ENCODE results near the gene RELA. TPM values are rescaled to one million over a fixed set of nuclear protein-coding genes. Genes with fewer than 3 reads are reported as not detected.

RELA gene
- total and polyA plus RNA-seq, 8 donors = 29.8 to 46.6 (median 35.4) TPM

DNA sequence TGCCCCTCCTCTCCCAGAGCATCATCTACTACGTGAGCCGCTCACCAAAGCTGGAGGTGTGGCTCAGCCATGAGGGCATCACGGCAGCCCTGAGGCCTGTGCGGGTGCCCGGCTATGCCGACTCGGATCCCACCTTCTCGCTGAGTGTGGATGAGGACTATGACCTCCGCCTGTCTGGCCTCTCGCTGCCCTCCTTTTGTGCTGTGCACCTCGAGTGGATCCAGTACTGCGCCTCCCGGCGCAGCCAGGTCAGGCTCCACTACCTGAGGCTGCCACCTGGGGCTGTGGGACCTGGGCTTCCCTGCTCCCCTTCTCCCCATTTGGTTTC, 28.6 kb downstream of the RELA start:
- Histone ChIP-seq H3K27ac (no peak overlapping the region), H3K4me3 (no peak overlapping the region), H3K4me1 (peaks cover 8 to 9% (median 9%) of the 10 kb centered on the region in 3 donors), H3K36me3 (peaks cover 3 to 38% (median 30%) of the 10 kb centered on the region in 3 donors), H3K9me3 (no peaks in the 10 kb centered on the region), H3K27me3 (no peaks in the 10 kb centered on the region)
- FAIRE-seq (no peak), DNase-seq (no peak), ATAC-seq (no peak)
- TF ChIP-seq, protein P1, sequence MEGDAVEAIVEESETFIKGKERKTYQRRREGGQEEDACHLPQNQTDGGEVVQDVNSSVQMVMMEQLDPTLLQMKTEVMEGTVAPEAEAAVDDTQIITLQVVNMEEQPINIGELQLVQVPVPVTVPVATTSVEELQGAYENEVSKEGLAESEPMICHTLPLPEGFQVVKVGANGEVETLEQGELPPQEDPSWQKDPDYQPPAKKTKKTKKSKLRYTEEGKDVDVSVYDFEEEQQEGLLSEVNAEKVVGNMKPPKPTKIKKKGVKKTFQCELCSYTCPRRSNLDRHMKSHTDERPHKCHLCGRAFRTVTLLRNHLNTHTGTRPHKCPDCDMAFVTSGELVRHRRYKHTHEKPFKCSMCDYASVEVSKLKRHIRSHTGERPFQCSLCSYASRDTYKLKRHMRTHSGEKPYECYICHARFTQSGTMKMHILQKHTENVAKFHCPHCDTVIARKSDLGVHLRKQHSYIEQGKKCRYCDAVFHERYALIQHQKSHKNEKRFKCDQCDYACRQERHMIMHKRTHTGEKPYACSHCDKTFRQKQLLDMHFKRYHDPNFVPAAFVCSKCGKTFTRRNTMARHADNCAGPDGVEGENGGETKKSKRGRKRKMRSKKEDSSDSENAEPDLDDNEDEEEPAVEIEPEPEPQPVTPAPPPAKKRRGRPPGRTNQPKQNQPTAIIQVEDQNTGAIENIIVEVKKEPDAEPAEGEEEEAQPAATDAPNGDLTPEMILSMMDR (IDR thresholded peaks at IDR 0.05) = no peak
- 90 to 91% methylated on average over 13 to 14 of the region's 14 CpGs for WGBS, 2 donors
- intact Hi-C loops (cut with DNase I) = no loop called here

DNA sequence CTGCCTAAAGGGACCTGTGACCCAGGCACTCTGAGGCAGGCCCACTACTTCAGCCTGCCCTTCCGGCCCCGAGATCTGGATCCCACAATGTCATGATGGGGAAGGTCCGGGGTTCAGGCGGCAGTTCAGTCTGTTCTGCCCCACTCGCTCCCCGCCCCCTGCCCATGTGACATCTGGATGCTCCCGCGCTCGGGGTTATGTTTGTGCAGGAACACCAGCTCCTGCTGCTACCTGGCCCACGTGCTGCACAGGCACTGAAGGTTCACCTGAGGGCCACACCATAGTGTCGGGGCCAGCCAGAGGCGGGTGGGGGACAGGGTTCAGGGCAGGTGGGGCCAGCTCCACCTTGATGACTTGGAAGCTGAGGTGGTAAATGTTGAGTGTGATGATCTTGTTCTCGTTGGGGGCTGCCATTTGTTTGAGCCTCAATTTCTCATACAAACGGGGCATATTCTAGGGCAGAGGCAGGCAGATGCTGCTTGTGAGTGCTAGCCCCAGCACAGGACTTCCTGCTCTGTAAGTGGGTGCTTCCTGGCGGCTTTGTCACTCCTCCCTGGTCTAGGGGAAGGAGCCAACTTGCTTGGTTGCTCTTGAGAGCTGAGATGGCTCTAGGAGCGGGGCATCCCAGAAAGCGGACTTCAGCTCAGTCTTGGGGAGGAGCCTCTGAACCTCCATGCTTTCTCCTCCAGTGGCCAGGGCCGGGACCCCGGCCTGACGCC, 29.2 kb downstream of the RELA start:
- Histone ChIP-seq H3K4me1 (peaks cover 8 to 9% (median 9%) of the 10 kb centered on the region in 3 donors), H3K27ac (no peak overlapping the region), H3K36me3 (peaks cover 3 to 41% (median 30%) of the 10 kb centered on the region in 3 donors), H3K9me3 (no peaks in the 10 kb centered on the region), H3K4me3 (no peak overlapping the region), H3K27me3 (no peaks in the 10 kb centered on the region)
- ATAC-seq = no peak
- peak in 1 of 6 donors; percentile 40 for DNase-seq
- intact Hi-C loops (cut with DNase I) = no loop called here
- WGBS, 2 donors = 78 to 81% methylated on average over 20 of the region's 20 CpGs
- no peak for FAIRE-seq
- TF ChIP-seq, protein P1 (IDR thresholded peaks at IDR 0.05) = no peak

DNA sequence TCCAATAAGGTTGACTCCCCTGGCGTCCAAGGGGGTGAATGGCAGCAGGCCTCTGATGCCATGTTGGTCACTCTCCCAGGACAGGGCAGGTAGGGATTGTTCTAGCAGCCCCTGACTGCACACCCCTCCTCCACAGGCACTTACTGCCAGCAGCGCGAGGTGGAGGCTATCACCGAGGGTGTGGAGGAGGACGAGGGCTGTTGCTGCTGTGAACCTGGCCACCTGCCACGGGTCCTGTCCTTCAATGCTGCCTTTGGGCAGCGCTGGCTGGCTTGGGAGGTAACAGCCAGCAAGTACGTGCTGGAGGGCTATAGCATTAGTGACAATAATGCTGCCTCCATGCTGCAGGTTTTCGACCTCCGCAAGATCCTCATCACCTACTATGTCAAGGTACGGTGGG, 32.5 kb downstream of the RELA start:
- ATAC-seq (no peak), FAIRE-seq (no peak)
- 69 to 70% methylated on average over 11 of the region's 11 CpGs for WGBS, 2 donors

DNA sequence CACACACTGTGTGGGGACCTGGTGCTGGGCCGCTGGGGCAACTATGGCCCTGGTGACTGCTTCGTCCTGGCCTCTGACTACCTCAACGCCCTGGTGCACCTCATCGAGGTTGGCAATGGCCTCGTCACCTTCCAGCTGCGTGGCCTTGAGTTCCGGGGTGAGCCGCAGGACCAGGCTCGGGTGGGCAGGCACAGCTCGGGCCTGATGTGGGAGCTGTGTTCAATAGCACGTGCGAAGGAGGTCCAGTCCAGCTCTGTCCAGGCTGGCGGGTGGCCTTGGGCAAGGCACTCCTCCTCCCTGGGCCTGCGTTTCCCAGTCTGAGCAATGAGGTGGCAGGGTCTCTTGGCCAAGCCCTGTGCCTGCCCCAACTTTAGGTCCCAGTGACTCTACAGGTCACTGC, 33.1 kb downstream of the RELA start:
- Histone ChIP-seq H3K4me3 (no peak overlapping the region), H3K9me3 (no peaks in the 10 kb centered on the region), H3K4me1 (no peaks in the 10 kb centered on the region), H3K36me3 (peaks cover 0 to 44% (median 43%) of the 10 kb centered on the region in 3 donors), H3K27ac (no peak overlapping the region), H3K27me3 (no peaks in the 10 kb centered on the region)
- DNase-seq (no peak), FAIRE-seq (no peak), ATAC-seq (no peak)
- TF ChIP-seq, protein P1 (IDR thresholded peaks at IDR 0.05) = no peak
- intact Hi-C loops (cut with DNase I) = loop anchor here in 1 of 3 donors (10.0 kb wide), 1 partner anchor 355 kb away; no protein-coding TSS in a partner anchor
- WGBS, 2 donors = 89 to 90% methylated on average over 14 of the region's 14 CpGs

More for the DNA sequence above, 32.5 kb downstream of the RELA start:
- Histone ChIP-seq H3K27me3 (no peaks in the 10 kb centered on the region), H3K9me3 (no peaks in the 10 kb centered on the region), H3K4me1 (no peaks in the 10 kb centered on the region), H3K36me3 (peaks cover 0 to 49% (median 48%) of the 10 kb centered on the region in 3 donors), H3K27ac (no peak overlapping the region), H3K4me3 (no peak overlapping the region)
- TF ChIP-seq, protein P1 (IDR thresholded peaks at IDR 0.05) = no peak
- intact Hi-C loops (cut with DNase I) = no loop called here
- no peak for DNase-seq

DNA sequence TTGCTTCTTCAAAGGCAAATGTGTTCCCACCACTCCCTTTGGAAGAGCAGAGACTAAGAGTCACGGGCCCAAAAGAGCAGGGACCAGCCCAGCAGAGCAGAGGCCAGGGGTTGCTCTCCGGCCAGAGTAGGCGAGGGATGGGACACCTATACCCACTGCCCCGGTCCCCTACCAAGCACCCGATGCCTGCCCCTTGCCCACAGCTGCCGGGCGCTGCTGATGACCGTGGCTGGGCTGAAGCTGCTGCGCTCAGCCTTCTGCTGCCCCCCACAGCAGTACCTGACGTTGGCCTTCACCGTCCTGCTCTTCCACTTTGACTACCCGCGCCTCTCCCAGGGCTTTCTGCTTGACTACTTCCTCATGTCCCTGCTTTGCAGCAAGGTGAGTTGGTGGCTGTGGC, 35.5 kb downstream of the RELA start:
- H3K27me3 ChIP-seq = no peaks in the 10 kb centered on the region
- no peak overlapping the region for H3K4me3 ChIP-seq
- FAIRE-seq = no peak
- DNase-seq = no peak
- peaks cover 0 to 44% (median 36%) of the 10 kb centered on the region in 3 donors for H3K36me3 ChIP-seq
- intact Hi-C loops (cut with DNase I) = loop anchor here in 1 of 3 donors (10.0 kb wide), 1 partner anchor 358 kb away; no protein-coding TSS in a partner anchor
- TF ChIP-seq, protein P1 (IDR thresholded peaks at IDR 0.05) = no peak
- no peaks in the 10 kb centered on the region for H3K9me3 ChIP-seq
- ATAC-seq = no peak
- 92 to 95% methylated on average over 13 of the region's 13 CpGs for WGBS, 2 donors
- no peak overlapping the region for H3K27ac ChIP-seq
- no peaks in the 10 kb centered on the region for H3K4me1 ChIP-seq

Data from pancreas (tissue), 10 donors.